Measurements from ENCODE around the gene VPS37B.

The VPS37B gene

GRCh38 chr12:122851820-122852219 lies 44.1 kb downstream of the VPS37B start:
- no peak for DNase-seq

GRCh38 chr12:122850695-122851350 lies 45.1 kb downstream of the VPS37B start:
- no peak for DNase-seq

- no peak for DNase-seq
Measured at GRCh38 chr12:122850048-122850445, 45.9 kb downstream of the VPS37B start.

GRCh38 chr12:122849352-122850047 lies 46.4 kb downstream of the VPS37B start:
- DNase-seq, result no peak

- DNase-seq, result no peak
Measured at GRCh38 chr12:122848471-122849351, 47.2 kb downstream of the VPS37B start.

- DNase-seq, result no peak
Measured at GRCh38 chr12:122847921-122848421, 48.0 kb downstream of the VPS37B start.

- DNase-seq, result no peak
Measured at GRCh38 chr12:122847516-122847836, 48.4 kb downstream of the VPS37B start.

GRCh38 chr12:122846622-122847515 lies 49.1 kb downstream of the VPS37B start:
- no peak for DNase-seq

GRCh38 chr12:122845865-122846621 lies 49.9 kb downstream of the VPS37B start:
- no peak for DNase-seq

- no peak for DNase-seq
Measured at GRCh38 chr12:122845041-122845864, 50.7 kb downstream of the VPS37B start.

GRCh38 chr12:122844366-122844971 lies 51.5 kb downstream of the VPS37B start:
- no peak for DNase-seq

GRCh38 chr12:122843455-122843854 lies 52.5 kb downstream of the VPS37B start:
- DNase-seq, result no peak

- no peak for DNase-seq
Measured at GRCh38 chr12:122842505-122843405, 53.2 kb downstream of the VPS37B start.

GRCh38 chr12:122841544-122842321 lies 54.2 kb downstream of the VPS37B start:
- DNase-seq, result no peak

- DNase-seq, result no peak
Measured at GRCh38 chr12:122840580-122841513, 55.1 kb downstream of the VPS37B start.

GRCh38 chr12:122839907-122840554 lies 55.9 kb downstream of the VPS37B start:
- DNase-seq, result no peak

- no peak for DNase-seq
Measured at GRCh38 chr12:122838841-122839240, 57.1 kb downstream of the VPS37B start.
